ENCODE results near the gene AAR2. TPM values are rescaled to one million over a fixed set of nuclear protein-coding genes. Genes with fewer than 3 reads are reported as not detected.

AAR2 gene
- total RNA-seq, 4 donors from 2014 or later, result 18.7 to 25.5 (median 24.1) TPM

GRCh38 chr20:36297656-36298055 lies 61.4 kb downstream of the AAR2 start:
- DNase-seq, result no peak
- WGBS, 2 donors (ENCODE audit: low coverage in 1 of 2), result 50% methylated on average over 5 of the region's 5 CpGs; no CpG with 5 or more reads in 1 of the 2 donors
- H3K4me3 ChIP-seq, result no peak overlapping the region
- intact Hi-C loops (cut with DNase I; ENCODE audit: low total_unique reads) (no loop called here), in situ Hi-C loops (cut with MboI; ENCODE audit: low pct_ligation_motif_present in 1 of 4, low pct_unique_long_range_greater_than_20kb in 1 of 4, low sequenced_read_pairs in 3 of 4) (no loop called here)
- peaks cover 59% of the 10 kb centered on the region for H3K27me3 ChIP-seq
- H3K9me3 ChIP-seq, result no peaks in the 10 kb centered on the region
- TF ChIP-seq CTCF (IDR thresholded peaks at IDR 0.05), result no peak
- no peak for TF ChIP-seq EP300 (IDR thresholded peaks at IDR 0.05; ENCODE audit: low read depth)
- no peak for TF ChIP-seq POLR2AphosphoS5 (IDR thresholded peaks at IDR 0.05)
- TF ChIP-seq POLR2A (IDR thresholded peaks at IDR 0.05), result no peak
- no peaks in the 10 kb centered on the region for H3K4me1 ChIP-seq
- no peaks in the 10 kb centered on the region for H3K36me3 ChIP-seq
- no peak overlapping the region for H3K27ac ChIP-seq

- Histone ChIP-seq H3K27me3 (peaks cover 63% of the 10 kb centered on the region), H3K9me3 (no peaks in the 10 kb centered on the region), H3K4me3 (no peak overlapping the region), H3K36me3 (no peaks in the 10 kb centered on the region), H3K4me1 (no peaks in the 10 kb centered on the region), H3K27ac (no peak overlapping the region)
- 55 to 100% methylated on average over 1 to 3 of the region's 3 CpGs for WGBS, 2 donors (ENCODE audit: low coverage in 1 of 2)
- TF ChIP-seq POLR2A (IDR thresholded peaks at IDR 0.05), result no peak
- TF ChIP-seq POLR2AphosphoS5 (IDR thresholded peaks at IDR 0.05), result no peak
- TF ChIP-seq EP300 (IDR thresholded peaks at IDR 0.05; ENCODE audit: low read depth), result no peak
- TF ChIP-seq CTCF (IDR thresholded peaks at IDR 0.05), result no peak
- no peak for DNase-seq
- in situ Hi-C loops (cut with MboI; ENCODE audit: low pct_ligation_motif_present in 1 of 4, low pct_unique_long_range_greater_than_20kb in 1 of 4, low sequenced_read_pairs in 3 of 4), result no loop called here
- intact Hi-C loops (cut with DNase I; ENCODE audit: low total_unique reads), result no loop called here
These were observed 61.8 kb downstream of the AAR2 start for GRCh38 chr20:36298061-36298460.

GRCh38 chr20:36298795-36299339 lies 62.6 kb downstream of the AAR2 start:
- Histone ChIP-seq H3K27ac (no peak overlapping the region), H3K9me3 (no peaks in the 10 kb centered on the region), H3K4me1 (no peaks in the 10 kb centered on the region), H3K27me3 (peaks cover 67% of the 10 kb centered on the region), H3K4me3 (no peak overlapping the region), H3K36me3 (no peaks in the 10 kb centered on the region)
- in situ Hi-C loops (cut with MboI; ENCODE audit: low pct_ligation_motif_present in 1 of 4, low pct_unique_long_range_greater_than_20kb in 1 of 4, low sequenced_read_pairs in 3 of 4), result no loop called here
- 79 to 82% methylated on average over 5 to 11 of the region's 11 CpGs for WGBS, 2 donors (ENCODE audit: low coverage in 1 of 2)
- TF ChIP-seq POLR2A (IDR thresholded peaks at IDR 0.05), result no peak
- no peak for TF ChIP-seq POLR2AphosphoS5 (IDR thresholded peaks at IDR 0.05)
- TF ChIP-seq CTCF (IDR thresholded peaks at IDR 0.05), result no peak
- no peak for TF ChIP-seq EP300 (IDR thresholded peaks at IDR 0.05; ENCODE audit: low read depth)
- DNase-seq, result no peak
- intact Hi-C loops (cut with DNase I; ENCODE audit: low total_unique reads), result no loop called here

DNA sequence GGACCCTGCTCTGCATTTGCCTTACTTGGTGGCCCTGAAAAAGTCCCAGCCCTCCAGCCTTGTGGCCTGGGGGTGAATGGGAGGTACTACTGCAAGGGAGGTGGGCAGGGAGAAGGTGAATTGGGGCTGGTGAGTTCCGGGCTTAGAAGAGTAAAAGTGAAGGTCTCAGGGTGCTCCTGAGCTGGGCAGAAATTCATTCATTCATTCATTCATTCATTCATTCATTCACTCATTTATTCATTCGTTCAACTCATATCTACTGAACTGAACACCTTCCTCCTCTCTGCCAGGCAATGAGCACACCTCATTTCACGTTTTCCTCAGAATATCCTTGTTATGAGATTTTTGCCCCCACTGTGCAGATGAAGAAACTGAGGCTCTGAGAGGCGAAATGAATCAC lies 63.2 kb downstream of the AAR2 start:
- no peak overlapping the region for H3K4me3 ChIP-seq
- 63 to 65% methylated on average over 2 to 4 of the region's 4 CpGs for WGBS, 2 donors (ENCODE audit: low coverage in 1 of 2)
- intact Hi-C loops (cut with DNase I; ENCODE audit: low total_unique reads) (no loop called here), in situ Hi-C loops (cut with MboI; ENCODE audit: low pct_ligation_motif_present in 1 of 4, low pct_unique_long_range_greater_than_20kb in 1 of 4, low sequenced_read_pairs in 3 of 4) (no loop called here)
- no peaks in the 10 kb centered on the region for H3K36me3 ChIP-seq
- TF ChIP-seq EP300 (IDR thresholded peaks at IDR 0.05; ENCODE audit: low read depth) (no peak), POLR2AphosphoS5 (IDR thresholded peaks at IDR 0.05) (no peak), POLR2A (IDR thresholded peaks at IDR 0.05) (no peak), CTCF (IDR thresholded peaks at IDR 0.05) (no peak)
- DNase-seq, result no peak
- peaks cover 73% of the 10 kb centered on the region for H3K27me3 ChIP-seq
- no peaks in the 10 kb centered on the region for H3K9me3 ChIP-seq
- no peak overlapping the region for H3K27ac ChIP-seq
- no peaks in the 10 kb centered on the region for H3K4me1 ChIP-seq

Measured in transverse colon (tissue), 4 donors.